Measurements from ENCODE around the gene HDGFL1. TPM values are rescaled to one million over a fixed set of nuclear protein-coding genes. Genes with fewer than 3 reads are reported as not detected.

HDGFL1 gene
- total RNA-seq, 1 donor from 2014 or later, result not detected

DNA sequence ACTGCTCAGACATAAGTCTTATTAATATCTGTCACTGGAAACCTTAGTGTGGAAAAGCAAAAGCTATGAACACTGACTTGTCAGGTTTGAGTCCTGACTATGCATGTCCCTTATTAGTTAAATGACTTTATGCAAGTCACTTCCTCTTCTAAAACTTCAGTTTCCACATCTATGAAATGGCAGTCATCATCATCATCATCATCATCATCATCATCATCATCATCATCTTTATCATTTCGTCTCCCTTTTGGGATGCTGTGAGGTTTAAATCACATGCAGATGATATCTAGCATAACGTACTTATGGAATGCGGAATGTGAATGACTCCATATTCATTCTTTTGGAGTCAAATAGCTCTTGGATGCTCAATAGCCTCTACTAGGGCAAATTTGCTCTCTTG is 24.5 kb downstream of the HDGFL1 start:
- Histone ChIP-seq H3K4me1 (ENCODE audit: insufficient read depth, low read length) (peaks cover 16% of the 10 kb centered on the region), H3K27me3 (ENCODE audit: insufficient read depth, low read length) (no peaks in the 10 kb centered on the region), H3K79me2 (ENCODE audit: insufficient read depth, low read length) (no peaks in the 10 kb centered on the region), H4K20me1 (ENCODE audit: insufficient read depth, low read length) (no peaks in the 10 kb centered on the region), H3K4me2 (ENCODE audit: low read length) (no peak overlapping the region), H3K27ac (ENCODE audit: low read depth, low read length) (no peak overlapping the region), H3K4me3 (ENCODE audit: insufficient read depth, low read depth, low read length) (no peak overlapping the region), H3K9ac (ENCODE audit: low read length) (no peak overlapping the region), H2AFZ (ENCODE audit: low read depth, low read length) (no peak overlapping the region), H3K36me3 (ENCODE audit: insufficient read depth, low read length) (no peaks in the 10 kb centered on the region), H3K9me3 (ENCODE audit: insufficient read depth, low read depth, low read length) (no peaks in the 10 kb centered on the region)
- no peak overlapping the region for H3K4me3 Mint-ChIP-seq (ENCODE audit: unreplicated experiment)
- no peaks in the 10 kb centered on the region for H3K27me3 Mint-ChIP-seq (ENCODE audit: low read depth, unreplicated experiment)
- FAIRE-seq, result peak; percentile 39
- TF ChIP-seq, protein P1, sequence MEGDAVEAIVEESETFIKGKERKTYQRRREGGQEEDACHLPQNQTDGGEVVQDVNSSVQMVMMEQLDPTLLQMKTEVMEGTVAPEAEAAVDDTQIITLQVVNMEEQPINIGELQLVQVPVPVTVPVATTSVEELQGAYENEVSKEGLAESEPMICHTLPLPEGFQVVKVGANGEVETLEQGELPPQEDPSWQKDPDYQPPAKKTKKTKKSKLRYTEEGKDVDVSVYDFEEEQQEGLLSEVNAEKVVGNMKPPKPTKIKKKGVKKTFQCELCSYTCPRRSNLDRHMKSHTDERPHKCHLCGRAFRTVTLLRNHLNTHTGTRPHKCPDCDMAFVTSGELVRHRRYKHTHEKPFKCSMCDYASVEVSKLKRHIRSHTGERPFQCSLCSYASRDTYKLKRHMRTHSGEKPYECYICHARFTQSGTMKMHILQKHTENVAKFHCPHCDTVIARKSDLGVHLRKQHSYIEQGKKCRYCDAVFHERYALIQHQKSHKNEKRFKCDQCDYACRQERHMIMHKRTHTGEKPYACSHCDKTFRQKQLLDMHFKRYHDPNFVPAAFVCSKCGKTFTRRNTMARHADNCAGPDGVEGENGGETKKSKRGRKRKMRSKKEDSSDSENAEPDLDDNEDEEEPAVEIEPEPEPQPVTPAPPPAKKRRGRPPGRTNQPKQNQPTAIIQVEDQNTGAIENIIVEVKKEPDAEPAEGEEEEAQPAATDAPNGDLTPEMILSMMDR (IDR thresholded peaks at IDR 0.05; ENCODE audit: insufficient read depth, low read depth, low read length), result no peak
- no peak for TF ChIP-seq EZH2 (IDR thresholded peaks at IDR 0.05; ENCODE audit: insufficient read depth, low read length)
- DNase-seq (ENCODE audit: low read depth), result no peak
- H3K36me3 Mint-ChIP-seq (ENCODE audit: low read depth, unreplicated experiment), result no peaks in the 10 kb centered on the region
- H3K4me1 Mint-ChIP-seq (ENCODE audit: low read depth, unreplicated experiment), result peaks cover 10% of the 10 kb centered on the region
- no peaks in the 10 kb centered on the region for H3K9me3 Mint-ChIP-seq (ENCODE audit: unreplicated experiment)
- H3K27ac Mint-ChIP-seq (ENCODE audit: unreplicated experiment), result no peak overlapping the region

GRCh38 chr6:22596011-22596410 is 26.6 kb downstream of the HDGFL1 start:
- Mint-ChIP-seq H3K4me3 (ENCODE audit: unreplicated experiment) (no peak overlapping the region), H3K36me3 (ENCODE audit: low read depth, unreplicated experiment) (no peaks in the 10 kb centered on the region), H3K9me3 (ENCODE audit: unreplicated experiment) (no peaks in the 10 kb centered on the region), H3K27me3 (ENCODE audit: low read depth, unreplicated experiment) (no peaks in the 10 kb centered on the region), H3K4me1 (ENCODE audit: low read depth, unreplicated experiment) (peaks cover 13% of the 10 kb centered on the region), H3K27ac (ENCODE audit: unreplicated experiment) (no peak overlapping the region)
- H3K9me3 ChIP-seq (ENCODE audit: insufficient read depth, low read depth, low read length), result no peaks in the 10 kb centered on the region
- TF ChIP-seq, protein P1 (IDR thresholded peaks at IDR 0.05; ENCODE audit: insufficient read depth, low read depth, low read length), result no peak
- TF ChIP-seq EZH2 (IDR thresholded peaks at IDR 0.05; ENCODE audit: insufficient read depth, low read length), result no peak
- no peaks in the 10 kb centered on the region for H3K36me3 ChIP-seq (ENCODE audit: insufficient read depth, low read length)
- peaks cover 18% of the 10 kb centered on the region for H3K4me1 ChIP-seq (ENCODE audit: insufficient read depth, low read length)
- no peak overlapping the region for H3K4me2 ChIP-seq (ENCODE audit: low read length)
- no peaks in the 10 kb centered on the region for H3K27me3 ChIP-seq (ENCODE audit: insufficient read depth, low read length)
- H2AFZ ChIP-seq (ENCODE audit: low read depth, low read length), result no peak overlapping the region
- no peaks in the 10 kb centered on the region for H3K79me2 ChIP-seq (ENCODE audit: insufficient read depth, low read length)
- FAIRE-seq, result no peak
- peak; percentile 46 for DNase-seq (ENCODE audit: low read depth)
- H4K20me1 ChIP-seq (ENCODE audit: insufficient read depth, low read length), result no peaks in the 10 kb centered on the region
- no peak overlapping the region for H3K9ac ChIP-seq (ENCODE audit: low read length)
- no peak overlapping the region for H3K27ac ChIP-seq (ENCODE audit: low read depth, low read length)
- no peak overlapping the region for H3K4me3 ChIP-seq (ENCODE audit: insufficient read depth, low read depth, low read length)

DNA sequence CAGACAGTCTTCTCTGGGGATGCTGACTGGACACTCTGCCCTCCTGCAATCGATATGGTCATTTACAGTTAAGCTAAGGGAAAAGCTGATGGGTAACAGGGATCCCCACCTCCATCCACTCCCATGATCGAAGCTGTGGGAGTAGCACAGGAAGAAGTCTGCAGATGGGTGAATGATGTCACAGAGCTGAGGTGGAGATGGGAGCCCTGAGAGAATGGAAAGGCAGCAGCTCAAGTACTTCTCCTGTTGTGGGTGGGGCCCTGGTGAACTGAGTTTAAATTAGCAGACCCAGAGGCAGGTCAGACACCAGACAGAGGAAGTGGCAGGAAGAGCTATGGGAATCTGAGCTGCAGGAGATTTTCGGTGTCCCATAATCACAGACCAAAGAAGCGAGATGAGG is 29.0 kb downstream of the HDGFL1 start:
- peaks cover 13% of the 10 kb centered on the region for H3K4me1 Mint-ChIP-seq (ENCODE audit: low read depth, unreplicated experiment)
- H3K27me3 Mint-ChIP-seq (ENCODE audit: low read depth, unreplicated experiment), result no peaks in the 10 kb centered on the region
- Histone ChIP-seq H4K20me1 (ENCODE audit: insufficient read depth, low read length) (no peaks in the 10 kb centered on the region), H3K4me1 (ENCODE audit: insufficient read depth, low read length) (peaks cover 18% of the 10 kb centered on the region), H3K36me3 (ENCODE audit: insufficient read depth, low read length) (no peaks in the 10 kb centered on the region), H3K27me3 (ENCODE audit: insufficient read depth, low read length) (no peaks in the 10 kb centered on the region), H3K9ac (ENCODE audit: low read length) (no peak overlapping the region), H3K79me2 (ENCODE audit: insufficient read depth, low read length) (no peaks in the 10 kb centered on the region), H3K27ac (ENCODE audit: low read depth, low read length) (no peak overlapping the region), H3K4me3 (ENCODE audit: insufficient read depth, low read depth, low read length) (no peak overlapping the region), H2AFZ (ENCODE audit: low read depth, low read length) (no peak overlapping the region), H3K4me2 (ENCODE audit: low read length) (no peak overlapping the region), H3K9me3 (ENCODE audit: insufficient read depth, low read depth, low read length) (no peaks in the 10 kb centered on the region)
- no peak for FAIRE-seq
- DNase-seq (ENCODE audit: low read depth), result no peak
- H3K4me3 Mint-ChIP-seq (ENCODE audit: unreplicated experiment), result no peak overlapping the region
- TF ChIP-seq, protein P1 (IDR thresholded peaks at IDR 0.05; ENCODE audit: insufficient read depth, low read depth, low read length), result no peak
- TF ChIP-seq EZH2 (IDR thresholded peaks at IDR 0.05; ENCODE audit: insufficient read depth, low read length), result no peak
- H3K9me3 Mint-ChIP-seq (ENCODE audit: unreplicated experiment), result no peaks in the 10 kb centered on the region
- H3K27ac Mint-ChIP-seq (ENCODE audit: unreplicated experiment), result peak overlapping the region; percentile 15
- no peaks in the 10 kb centered on the region for H3K36me3 Mint-ChIP-seq (ENCODE audit: low read depth, unreplicated experiment)

Measured in astrocyte (in vitro differentiated cells and primary cell).